Vagina (tissue), 2 donors: ENCODE measurements around the gene BNC1.

Experiments used
- POLR2A ChIP-seq, 2 donors: fragments of 450-650 bp; IDR thresholded peaks; one replicate each; pipeline ENCODE4 v1.6.1; 2017; ENCODE audit warnings: antibody characterized with exemption in 2 of 2, mild to moderate bottlenecking in 2 of 2, moderate library complexity in 2 of 2
- POLR2AphosphoS5 ChIP-seq, 2 donors: sonication (generic); formaldehyde crosslinking; IDR thresholded peaks; one replicate each; pipeline ENCODE4 v1.9.0; 2017; ENCODE audit warnings: antibody characterized with exemption in 2 of 2, mild to moderate bottlenecking in 2 of 2, low read depth in 1 of 2; ENCODE audit not compliant: insufficient read depth in 1 of 2
- TF ChIP-seq, protein P1 (sequence below), 3 experiments: fragments of 450-650 bp in 2 of 3; fragments of 200-600 bp in 1 of 3; sonication (generic) in 1 of 3; IDR thresholded peaks; one replicate each; pipeline ENCODE4 v1.5.1; 2017 to 2019; ENCODE audit warnings: antibody characterized with exemption in 3 of 3, mild to moderate bottlenecking in 2 of 3, moderate library complexity in 2 of 3

DNA sequence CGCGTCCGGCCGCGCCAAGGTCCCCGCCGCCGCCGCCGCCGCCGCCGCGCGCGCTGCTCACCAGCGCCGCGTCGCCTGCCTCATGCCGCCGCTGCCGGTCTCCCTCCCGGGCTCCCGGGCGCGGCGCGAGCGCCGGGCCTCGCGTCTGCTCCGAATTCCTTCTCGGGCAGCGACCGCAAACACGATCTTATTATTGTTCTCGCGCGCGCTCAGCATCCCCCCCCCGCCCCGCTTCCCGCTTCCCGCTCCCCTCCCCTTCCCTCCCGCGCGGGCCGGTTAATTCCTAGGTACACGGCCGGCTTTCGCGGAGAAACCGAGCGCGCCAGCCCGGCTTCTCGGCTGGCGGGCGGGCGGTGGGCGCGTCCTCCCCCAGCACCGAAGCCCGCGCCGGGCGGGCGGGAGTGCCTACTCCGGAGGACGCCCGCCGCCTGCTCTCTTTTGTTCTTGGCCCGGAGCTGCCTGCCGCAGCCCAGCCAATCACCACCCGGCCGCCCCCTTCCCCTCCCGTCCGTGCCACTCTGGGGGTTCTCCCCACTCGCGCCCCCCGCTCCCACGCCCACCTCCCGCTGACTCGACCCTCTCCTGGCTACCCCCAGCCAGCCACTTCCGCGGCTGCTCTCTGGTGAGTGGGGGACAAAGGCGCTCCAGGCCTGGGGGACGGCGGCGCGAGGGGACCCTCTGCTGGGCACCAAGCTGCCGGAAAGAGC is 76.7 kb downstream of the BNC1 start, which contains the start of gene HDGFL3:
- TF ChIP-seq, protein P1, sequence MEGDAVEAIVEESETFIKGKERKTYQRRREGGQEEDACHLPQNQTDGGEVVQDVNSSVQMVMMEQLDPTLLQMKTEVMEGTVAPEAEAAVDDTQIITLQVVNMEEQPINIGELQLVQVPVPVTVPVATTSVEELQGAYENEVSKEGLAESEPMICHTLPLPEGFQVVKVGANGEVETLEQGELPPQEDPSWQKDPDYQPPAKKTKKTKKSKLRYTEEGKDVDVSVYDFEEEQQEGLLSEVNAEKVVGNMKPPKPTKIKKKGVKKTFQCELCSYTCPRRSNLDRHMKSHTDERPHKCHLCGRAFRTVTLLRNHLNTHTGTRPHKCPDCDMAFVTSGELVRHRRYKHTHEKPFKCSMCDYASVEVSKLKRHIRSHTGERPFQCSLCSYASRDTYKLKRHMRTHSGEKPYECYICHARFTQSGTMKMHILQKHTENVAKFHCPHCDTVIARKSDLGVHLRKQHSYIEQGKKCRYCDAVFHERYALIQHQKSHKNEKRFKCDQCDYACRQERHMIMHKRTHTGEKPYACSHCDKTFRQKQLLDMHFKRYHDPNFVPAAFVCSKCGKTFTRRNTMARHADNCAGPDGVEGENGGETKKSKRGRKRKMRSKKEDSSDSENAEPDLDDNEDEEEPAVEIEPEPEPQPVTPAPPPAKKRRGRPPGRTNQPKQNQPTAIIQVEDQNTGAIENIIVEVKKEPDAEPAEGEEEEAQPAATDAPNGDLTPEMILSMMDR (IDR thresholded peaks at IDR 0.05), result no peak
- TF ChIP-seq POLR2AphosphoS5 (IDR thresholded peaks at IDR 0.05; ENCODE audit: insufficient read depth in 1 of 2, low read depth in 1 of 2) (no peak), POLR2A (IDR thresholded peaks at IDR 0.05) (no peak)
